Transverse colon (tissue), 3 donors: ENCODE data around the gene TSPAN32.

ENCODE experiments used
- EP300 ChIP-seq: sonication (generic); formaldehyde crosslinking; IDR thresholded peaks from one replicate; pipeline ENCODE4 v1.6.1; 2017; ENCODE audit warnings: antibody characterized with exemption, low read depth
- TF ChIP-seq, protein P1 (sequence below), 5 experiments: fragments of 200-600 bp in 3 of 5; fragments of 450-650 bp in 2 of 5; sonication (generic) in 3 of 5; IDR thresholded peaks; 1 replicate in 2 of 5; 2 replicates in 3 of 5; pipeline ENCODE4 v1.5.1; 2016 to 2017; ENCODE audit warnings: antibody characterized with exemption in 5 of 5, inconsistent platforms in 3 of 5, mild to moderate bottlenecking in 2 of 5, moderate library complexity in 1 of 5

DNA sequence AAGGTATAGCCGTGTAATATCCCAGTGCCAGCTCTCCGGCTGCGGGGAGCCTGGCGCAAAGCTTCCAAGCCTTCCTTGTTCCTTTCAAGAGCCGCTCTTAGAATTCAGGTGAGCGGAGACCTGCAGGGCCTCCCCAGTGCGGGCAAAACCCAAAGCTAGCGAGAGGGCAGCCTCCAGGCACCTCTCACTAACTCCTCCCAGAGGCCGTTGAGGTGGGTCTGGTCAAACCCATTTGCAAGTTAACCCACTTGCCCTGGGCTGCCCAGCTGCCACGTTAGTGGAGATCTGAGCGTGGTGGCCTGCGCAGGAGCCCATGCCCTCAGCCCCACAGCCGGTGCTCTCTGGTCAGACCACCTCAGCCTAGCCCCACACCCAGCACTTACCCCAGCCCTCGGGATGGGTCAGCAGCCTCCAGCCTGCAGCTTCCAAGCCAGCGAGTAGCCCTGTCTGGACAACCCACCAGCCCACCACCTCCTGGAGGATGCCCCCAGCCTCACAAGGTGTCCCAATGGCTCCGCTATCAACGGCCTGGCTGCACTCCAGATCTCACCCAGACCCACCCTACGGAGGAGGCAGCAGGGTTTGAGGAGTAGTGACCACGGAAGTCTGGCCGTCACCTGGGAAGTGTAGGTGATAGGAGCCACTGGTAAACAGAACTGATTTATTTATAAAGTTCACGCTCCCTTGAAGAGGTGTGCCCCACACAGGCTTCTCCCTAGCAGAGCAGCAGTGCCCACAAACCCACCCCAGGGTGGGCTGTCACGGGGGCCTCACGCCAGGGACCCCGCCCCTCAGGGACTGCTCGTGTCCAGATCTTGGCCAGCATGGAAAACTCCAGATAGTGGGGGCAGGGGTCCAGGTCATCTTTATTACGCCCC is 33.7 kb upstream of the TSPAN32 start:
- no peak for TF ChIP-seq EP300
- TF ChIP-seq, protein P1, sequence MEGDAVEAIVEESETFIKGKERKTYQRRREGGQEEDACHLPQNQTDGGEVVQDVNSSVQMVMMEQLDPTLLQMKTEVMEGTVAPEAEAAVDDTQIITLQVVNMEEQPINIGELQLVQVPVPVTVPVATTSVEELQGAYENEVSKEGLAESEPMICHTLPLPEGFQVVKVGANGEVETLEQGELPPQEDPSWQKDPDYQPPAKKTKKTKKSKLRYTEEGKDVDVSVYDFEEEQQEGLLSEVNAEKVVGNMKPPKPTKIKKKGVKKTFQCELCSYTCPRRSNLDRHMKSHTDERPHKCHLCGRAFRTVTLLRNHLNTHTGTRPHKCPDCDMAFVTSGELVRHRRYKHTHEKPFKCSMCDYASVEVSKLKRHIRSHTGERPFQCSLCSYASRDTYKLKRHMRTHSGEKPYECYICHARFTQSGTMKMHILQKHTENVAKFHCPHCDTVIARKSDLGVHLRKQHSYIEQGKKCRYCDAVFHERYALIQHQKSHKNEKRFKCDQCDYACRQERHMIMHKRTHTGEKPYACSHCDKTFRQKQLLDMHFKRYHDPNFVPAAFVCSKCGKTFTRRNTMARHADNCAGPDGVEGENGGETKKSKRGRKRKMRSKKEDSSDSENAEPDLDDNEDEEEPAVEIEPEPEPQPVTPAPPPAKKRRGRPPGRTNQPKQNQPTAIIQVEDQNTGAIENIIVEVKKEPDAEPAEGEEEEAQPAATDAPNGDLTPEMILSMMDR (IDR thresholded peaks at IDR 0.05) = no peak
